Mucosa of stomach (tissue), 1 donor: Measurements from ENCODE around the gene ALDH3A2.

ENCODE experiments used
- H3K27me3 ChIP-seq: one replicate; pipeline ENCODE4 v1.7.0; 2013; ENCODE audit warnings: mild to moderate bottlenecking, low read length; ENCODE audit not compliant: control insufficient read depth, insufficient read depth
- H3K36me3 ChIP-seq: one replicate; pipeline ENCODE4 v1.7.0; 2013; ENCODE audit warnings: low read length; ENCODE audit not compliant: control insufficient read depth, insufficient read depth
- H3K4me1 ChIP-seq: one replicate; pipeline ENCODE4 v1.7.0; 2013; ENCODE audit warnings: mild to moderate bottlenecking, low read length; ENCODE audit not compliant: control insufficient read depth, insufficient read depth
- H3K4me3 ChIP-seq: one replicate; pipeline ENCODE4 v1.7.0; 2013; ENCODE audit warnings: low read length
- H3K9ac ChIP-seq: one replicate; pipeline ENCODE4 v1.7.0; 2013; ENCODE audit warnings: mild to moderate bottlenecking, low read length, moderate library complexity
- H3K9me3 ChIP-seq: one replicate; pipeline ENCODE4 v1.7.0; 2013; ENCODE audit warnings: mild to moderate bottlenecking, low read length, moderate library complexity; ENCODE audit not compliant: control insufficient read depth
- donor health status: Pancreatic carcinoma.

ALDH3A2 gene

GRCh38 chr17:19648475-19649273 lies at the start of gene ALDH3A2:
Gene ALDH3A2, plus strand, starts transcription at chr17:19648751. Its CDS starts 221 bp downstream, at chr17:19648972.
- Histone ChIP-seq H3K9ac (peak within 1 kb of the TSS; percentile 84), H3K4me3 (peak within 1 kb of the TSS; percentile 67), H3K27me3 (no peaks in the 10 kb centered on the region), H3K9me3 (no peaks in the 10 kb centered on the region), H3K36me3 (no peaks in the 10 kb centered on the region), H3K4me1 (peaks cover 42% of the 10 kb centered on the region)

- no peaks in the 10 kb centered on the region for H3K9me3 ChIP-seq
- H3K9ac ChIP-seq, result no peak overlapping the region
- no peaks in the 10 kb centered on the region for H3K4me1 ChIP-seq
- no peaks in the 10 kb centered on the region for H3K27me3 ChIP-seq
- no peaks in the 10 kb centered on the region for H3K36me3 ChIP-seq
- H3K4me3 ChIP-seq, result no peak overlapping the region
Measured at GRCh38 chr17:19610311-19610710, 38.2 kb upstream of the ALDH3A2 start.

- no peaks in the 10 kb centered on the region for H3K27me3 ChIP-seq
- no peak overlapping the region for H3K9ac ChIP-seq
- H3K9me3 ChIP-seq, result no peaks in the 10 kb centered on the region
- no peak overlapping the region for H3K4me3 ChIP-seq
- H3K4me1 ChIP-seq, result no peaks in the 10 kb centered on the region
- H3K36me3 ChIP-seq, result no peaks in the 10 kb centered on the region
Measured at GRCh38 chr17:19610879-19611278, 37.7 kb upstream of the ALDH3A2 start.

GRCh38 chr17:19613979-19614378 lies 34.6 kb upstream of the ALDH3A2 start:
- Histone ChIP-seq H3K9ac (no peak overlapping the region), H3K9me3 (no peaks in the 10 kb centered on the region), H3K27me3 (no peaks in the 10 kb centered on the region), H3K4me3 (no peak overlapping the region), H3K36me3 (no peaks in the 10 kb centered on the region), H3K4me1 (no peaks in the 10 kb centered on the region)

- H3K9ac ChIP-seq, result no peak overlapping the region
- no peak overlapping the region for H3K4me3 ChIP-seq
- H3K27me3 ChIP-seq, result no peaks in the 10 kb centered on the region
- no peaks in the 10 kb centered on the region for H3K4me1 ChIP-seq
- no peaks in the 10 kb centered on the region for H3K36me3 ChIP-seq
- H3K9me3 ChIP-seq, result peaks cover 4% of the 10 kb centered on the region
Measured at GRCh38 chr17:19614900-19615299, 33.7 kb upstream of the ALDH3A2 start.

GRCh38 chr17:19618015-19618414 lies 30.5 kb upstream of the ALDH3A2 start:
- Histone ChIP-seq H3K9ac (no peak overlapping the region), H3K4me3 (no peak overlapping the region), H3K4me1 (no peaks in the 10 kb centered on the region), H3K27me3 (no peaks in the 10 kb centered on the region), H3K36me3 (no peaks in the 10 kb centered on the region), H3K9me3 (peaks cover 5% of the 10 kb centered on the region)

- H3K36me3 ChIP-seq, result no peaks in the 10 kb centered on the region
- peaks cover 5% of the 10 kb centered on the region for H3K9me3 ChIP-seq
- no peak overlapping the region for H3K4me3 ChIP-seq
- H3K27me3 ChIP-seq, result no peaks in the 10 kb centered on the region
- H3K9ac ChIP-seq, result no peak overlapping the region
- no peaks in the 10 kb centered on the region for H3K4me1 ChIP-seq
Measured at GRCh38 chr17:19619705-19620325, 28.7 kb upstream of the ALDH3A2 start.

GRCh38 chr17:19621697-19622096 lies 26.9 kb upstream of the ALDH3A2 start:
- Histone ChIP-seq H3K4me1 (no peaks in the 10 kb centered on the region), H3K4me3 (no peak overlapping the region), H3K9me3 (peaks cover 5% of the 10 kb centered on the region), H3K9ac (no peak overlapping the region), H3K36me3 (no peaks in the 10 kb centered on the region), H3K27me3 (no peaks in the 10 kb centered on the region)

GRCh38 chr17:19626079-19626478 lies 22.5 kb upstream of the ALDH3A2 start:
- Histone ChIP-seq H3K4me3 (no peak overlapping the region), H3K4me1 (no peaks in the 10 kb centered on the region), H3K9ac (no peak overlapping the region), H3K36me3 (no peaks in the 10 kb centered on the region), H3K9me3 (no peaks in the 10 kb centered on the region), H3K27me3 (no peaks in the 10 kb centered on the region)

GRCh38 chr17:19629449-19629848 lies 19.1 kb upstream of the ALDH3A2 start:
- Histone ChIP-seq H3K4me1 (no peaks in the 10 kb centered on the region), H3K27me3 (no peaks in the 10 kb centered on the region), H3K9ac (no peak overlapping the region), H3K36me3 (no peaks in the 10 kb centered on the region), H3K9me3 (no peaks in the 10 kb centered on the region), H3K4me3 (no peak overlapping the region)

GRCh38 chr17:19630035-19630434 lies 18.5 kb upstream of the ALDH3A2 start:
- Histone ChIP-seq H3K27me3 (no peaks in the 10 kb centered on the region), H3K4me1 (no peaks in the 10 kb centered on the region), H3K9me3 (no peaks in the 10 kb centered on the region), H3K36me3 (no peaks in the 10 kb centered on the region), H3K4me3 (no peak overlapping the region), H3K9ac (no peak overlapping the region)

GRCh38 chr17:19630661-19631060 lies 17.9 kb upstream of the ALDH3A2 start:
- Histone ChIP-seq H3K36me3 (no peaks in the 10 kb centered on the region), H3K27me3 (no peaks in the 10 kb centered on the region), H3K9ac (no peak overlapping the region), H3K4me1 (no peaks in the 10 kb centered on the region), H3K4me3 (no peak overlapping the region), H3K9me3 (no peaks in the 10 kb centered on the region)
